ENCODE data around the gene HAS3.

DNA sequence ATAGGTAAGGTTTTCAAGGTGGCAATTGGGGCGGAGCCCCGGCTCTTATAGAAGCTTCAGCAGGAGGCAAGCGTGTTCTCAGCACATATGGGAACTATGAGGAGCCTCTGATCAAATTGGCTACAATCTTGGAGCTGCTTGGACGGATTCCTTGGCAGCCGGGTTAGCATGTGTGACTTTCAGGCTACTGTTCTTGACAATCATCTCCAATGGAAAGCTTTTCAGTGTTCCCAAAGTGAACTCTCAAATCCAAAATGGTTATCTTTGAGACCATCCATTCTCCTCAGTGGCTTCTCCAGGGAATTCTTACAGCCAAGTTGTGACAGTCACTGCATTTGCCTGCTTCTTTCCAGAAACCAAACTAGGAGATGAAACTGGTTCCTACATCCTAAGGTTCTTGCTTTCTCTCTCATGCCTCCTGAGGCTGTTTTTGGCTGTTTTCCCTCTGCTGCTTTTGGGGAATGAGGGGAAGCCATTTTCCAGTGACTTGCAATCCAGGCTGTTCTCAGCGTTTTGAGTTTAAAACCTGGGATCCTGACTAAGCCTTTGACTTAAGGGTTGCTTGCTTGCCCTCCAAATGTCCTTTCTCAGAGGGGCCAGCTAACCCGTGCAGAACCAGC is 10.9 kb downstream of the HAS3 start:
- TF ChIP-seq CSDC2 (CRISPR knock-in tag; IDR thresholded peaks at IDR 0.05) (no peak), TCF4 (CRISPR knock-in tag; IDR thresholded peaks at IDR 0.05; ENCODE audit: borderline replicate concordance) (no peak), ZFP30 (CRISPR knock-in tag; IDR thresholded peaks at IDR 0.05) (no peak)
- TF ChIP-seq, protein P1, sequence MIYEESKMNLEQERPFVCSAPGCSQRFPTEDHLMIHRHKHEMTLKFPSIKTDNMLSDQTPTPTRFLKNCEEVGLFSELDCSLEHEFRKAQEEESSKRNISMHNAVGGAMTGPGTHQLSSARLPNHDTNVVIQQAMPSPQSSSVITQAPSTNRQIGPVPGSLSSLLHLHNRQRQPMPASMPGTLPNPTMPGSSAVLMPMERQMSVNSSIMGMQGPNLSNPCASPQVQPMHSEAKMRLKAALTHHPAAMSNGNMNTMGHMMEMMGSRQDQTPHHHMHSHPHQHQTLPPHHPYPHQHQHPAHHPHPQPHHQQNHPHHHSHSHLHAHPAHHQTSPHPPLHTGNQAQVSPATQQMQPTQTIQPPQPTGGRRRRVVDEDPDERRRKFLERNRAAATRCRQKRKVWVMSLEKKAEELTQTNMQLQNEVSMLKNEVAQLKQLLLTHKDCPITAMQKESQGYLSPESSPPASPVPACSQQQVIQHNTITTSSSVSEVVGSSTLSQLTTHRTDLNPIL (CRISPR knock-in tag; IDR thresholded peaks at IDR 0.05; ENCODE audit: low read depth) = no peak
- TF ChIP-seq, protein P2, sequence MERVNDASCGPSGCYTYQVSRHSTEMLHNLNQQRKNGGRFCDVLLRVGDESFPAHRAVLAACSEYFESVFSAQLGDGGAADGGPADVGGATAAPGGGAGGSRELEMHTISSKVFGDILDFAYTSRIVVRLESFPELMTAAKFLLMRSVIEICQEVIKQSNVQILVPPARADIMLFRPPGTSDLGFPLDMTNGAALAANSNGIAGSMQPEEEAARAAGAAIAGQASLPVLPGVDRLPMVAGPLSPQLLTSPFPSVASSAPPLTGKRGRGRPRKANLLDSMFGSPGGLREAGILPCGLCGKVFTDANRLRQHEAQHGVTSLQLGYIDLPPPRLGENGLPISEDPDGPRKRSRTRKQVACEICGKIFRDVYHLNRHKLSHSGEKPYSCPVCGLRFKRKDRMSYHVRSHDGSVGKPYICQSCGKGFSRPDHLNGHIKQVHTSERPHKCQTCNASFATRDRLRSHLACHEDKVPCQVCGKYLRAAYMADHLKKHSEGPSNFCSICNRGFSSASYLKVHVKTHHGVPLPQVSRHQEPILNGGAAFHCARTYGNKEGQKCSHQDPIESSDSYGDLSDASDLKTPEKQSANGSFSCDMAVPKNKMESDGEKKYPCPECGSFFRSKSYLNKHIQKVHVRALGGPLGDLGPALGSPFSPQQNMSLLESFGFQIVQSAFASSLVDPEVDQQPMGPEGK (CRISPR knock-in tag; IDR thresholded peaks at IDR 0.05; ENCODE audit: borderline replicate concordance) = no peak
- TF ChIP-seq, protein P3, sequence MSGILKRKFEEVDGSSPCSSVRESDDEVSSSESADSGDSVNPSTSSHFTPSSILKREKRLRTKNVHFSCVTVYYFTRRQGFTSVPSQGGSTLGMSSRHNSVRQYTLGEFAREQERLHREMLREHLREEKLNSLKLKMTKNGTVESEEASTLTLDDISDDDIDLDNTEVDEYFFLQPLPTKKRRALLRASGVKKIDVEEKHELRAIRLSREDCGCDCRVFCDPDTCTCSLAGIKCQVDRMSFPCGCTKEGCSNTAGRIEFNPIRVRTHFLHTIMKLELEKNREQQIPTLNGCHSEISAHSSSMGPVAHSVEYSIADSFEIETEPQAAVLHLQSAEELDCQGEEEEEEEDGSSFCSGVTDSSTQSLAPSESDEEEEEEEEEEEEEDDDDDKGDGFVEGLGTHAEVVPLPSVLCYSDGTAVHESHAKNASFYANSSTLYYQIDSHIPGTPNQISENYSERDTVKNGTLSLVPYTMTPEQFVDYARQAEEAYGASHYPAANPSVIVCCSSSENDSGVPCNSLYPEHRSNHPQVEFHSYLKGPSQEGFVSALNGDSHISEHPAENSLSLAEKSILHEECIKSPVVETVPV (CRISPR knock-in tag; IDR thresholded peaks at IDR 0.05) = no peak
